H9 (cell line): ENCODE measurements around the gene SLC6A8. TPM values are rescaled to one million over a fixed set of nuclear protein-coding genes. Genes with fewer than 3 reads are reported as not detected.

ENCODE experiments used
- DNase-seq: peaks from one replicate; pipeline ENCODE4 v3.0.0-alpha.2; 2017
- H2AFZ ChIP-seq: one replicate; pipeline ENCODE4 v1.6.1; 2013; ENCODE audit warnings: mild to moderate bottlenecking, low read length, control low read depth, moderate library complexity
- H2AK5ac ChIP-seq: 2 replicates; pipeline ENCODE4 v1.6.1; 2013; ENCODE audit warnings: low read length, control low read depth, mixed read lengths; ENCODE audit not compliant: insufficient read length
- H2BK120ac ChIP-seq: one replicate; pipeline ENCODE4 v1.6.1; 2013; ENCODE audit warnings: low read depth, mild to moderate bottlenecking, low read length, control low read depth, inconsistent platforms; ENCODE audit not compliant: poor library complexity, severe bottlenecking
- H2BK12ac ChIP-seq: 2 replicates; pipeline ENCODE4 v1.6.1; 2013; ENCODE audit warnings: low read length, control low read depth, mixed read lengths, low read depth; ENCODE audit not compliant: insufficient read length
- H2BK15ac ChIP-seq: 2 replicates; pipeline ENCODE4 v1.6.1; 2013; ENCODE audit warnings: low read depth, low read length, control low read depth
- H2BK20ac ChIP-seq: one replicate; pipeline ENCODE4 v1.6.1; 2013; ENCODE audit warnings: low read depth, mild to moderate bottlenecking, low read length, control low read depth, inconsistent platforms; ENCODE audit not compliant: poor library complexity, severe bottlenecking
- H2BK5ac ChIP-seq: 2 replicates; pipeline ENCODE4 v1.6.1; 2013; ENCODE audit warnings: low read length, control low read depth, mixed read lengths; ENCODE audit not compliant: insufficient read length
- H3K14ac ChIP-seq: 2 replicates; pipeline ENCODE4 v1.6.1; 2013; ENCODE audit warnings: low read length, control low read depth; ENCODE audit not compliant: insufficient read depth
- H3K18ac ChIP-seq: 2 replicates; pipeline ENCODE4 v1.6.1; 2013; ENCODE audit warnings: low read depth, mild to moderate bottlenecking, mixed read lengths, low read length, control low read depth; ENCODE audit not compliant: insufficient read length
- H3K23ac ChIP-seq: 2 replicates; pipeline ENCODE4 v1.6.1; 2013; ENCODE audit warnings: low read length, control low read depth, mixed read lengths, low read depth; ENCODE audit not compliant: insufficient read length
- H3K23me2 ChIP-seq: 2 replicates; pipeline ENCODE4 v1.6.1; 2013; ENCODE audit warnings: low read depth, mild to moderate bottlenecking, mixed read lengths, low read length, control low read depth; ENCODE audit not compliant: insufficient read length, poor library complexity, severe bottlenecking
- H3K27ac ChIP-seq: 2 replicates; pipeline ENCODE4 v1.5.1; 2013; ENCODE audit warnings: low read length, control low read depth, mixed read lengths, low read depth; ENCODE audit not compliant: insufficient read length
- H3K27me3 ChIP-seq: 2 replicates; pipeline ENCODE4 v1.6.1; 2013; ENCODE audit warnings: low read length, control low read depth, inconsistent platforms; ENCODE audit not compliant: insufficient read depth
- H3K4ac ChIP-seq: 2 replicates; pipeline ENCODE4 v1.6.1; 2013; ENCODE audit warnings: low read depth, mild to moderate bottlenecking, control low read depth, inconsistent platforms, low read length, moderate library complexity
- H3K4me1 ChIP-seq: 2 replicates; pipeline ENCODE4 v1.6.1; 2013; ENCODE audit warnings: low read length, control low read depth, inconsistent platforms; ENCODE audit not compliant: insufficient read depth
- H3K4me2 ChIP-seq: 2 replicates; pipeline ENCODE4 v1.6.1; 2013; ENCODE audit warnings: low read length, control low read depth, mixed read lengths; ENCODE audit not compliant: insufficient read length, insufficient read depth
- H3K56ac ChIP-seq: 2 replicates; pipeline ENCODE4 v1.6.1; 2013; ENCODE audit warnings: low read depth, mild to moderate bottlenecking, mixed read lengths, low read length, control low read depth; ENCODE audit not compliant: insufficient read length
- H3K79me1 ChIP-seq: 2 replicates; pipeline ENCODE4 v1.6.1; 2013; ENCODE audit warnings: low read depth, mild to moderate bottlenecking, moderate library complexity, low read length, control low read depth, inconsistent platforms; ENCODE audit not compliant: insufficient read depth, poor library complexity, severe bottlenecking
- H3K79me2 ChIP-seq: 2 replicates; pipeline ENCODE4 v1.6.1; 2013; ENCODE audit warnings: low read length, control low read depth, inconsistent platforms; ENCODE audit not compliant: insufficient read depth
- H3K9ac ChIP-seq: 2 replicates; pipeline ENCODE4 v1.6.1; 2013; ENCODE audit warnings: low read length, control low read depth, mixed read lengths; ENCODE audit not compliant: insufficient read length; ENCODE audit errors: extremely low read depth
- H3K9me3 ChIP-seq: one replicate; pipeline ENCODE4 v1.6.1; 2013; ENCODE audit warnings: low read depth, low read length, inconsistent platforms; ENCODE audit not compliant: control insufficient read depth
- H3T11ph ChIP-seq: one replicate; pipeline ENCODE4 v1.6.1; 2013; ENCODE audit warnings: mild to moderate bottlenecking, low read length, control low read depth, inconsistent platforms
- H4K20me1 ChIP-seq: one replicate; pipeline ENCODE4 v1.6.1; 2013; ENCODE audit not compliant: control insufficient read depth, insufficient read length, insufficient read depth
- H4K5ac ChIP-seq: 2 replicates; pipeline ENCODE4 v1.6.1; 2013; ENCODE audit warnings: low read depth, mild to moderate bottlenecking, mixed read lengths, low read length, control low read depth; ENCODE audit not compliant: insufficient read length
- H4K8ac ChIP-seq: replicated peaks from 2 replicates; pipeline ENCODE4 v1.6.1; 2013; ENCODE audit warnings: low read length, control low read depth, mixed read lengths, low read depth; ENCODE audit not compliant: insufficient read length
- H4K91ac ChIP-seq: 2 replicates; pipeline ENCODE4 v1.6.1; 2013; ENCODE audit warnings: low read depth, mild to moderate bottlenecking, moderate library complexity, mixed read lengths, low read length, control low read depth; ENCODE audit not compliant: insufficient read length
- H3K27ac Mint-ChIP-seq, 3 experiments: 2 replicates in 2 of 3; 3 replicates in 1 of 3; pipeline ENCODE4 v1.8.0; 2020 to 2021; ENCODE audit warnings: mixed read lengths in 3 of 3, mild to moderate bottlenecking in 1 of 3, moderate library complexity in 1 of 3
- H3K27me3 Mint-ChIP-seq: 2 replicates; pipeline ENCODE4 v1.8.0; 2021; ENCODE audit warnings: low read depth, mild to moderate bottlenecking, moderate library complexity, mixed read lengths
- H3K36me3 Mint-ChIP-seq, 3 experiments: 2 replicates in 2 of 3; 3 replicates in 1 of 3; pipeline ENCODE4 v1.8.0; 2020 to 2021; ENCODE audit warnings: low read depth in 3 of 3, mixed read lengths in 3 of 3; ENCODE audit not compliant: insufficient read depth in 1 of 3
- H3K4me1 Mint-ChIP-seq, 2 experiments: 2 replicates each; pipeline ENCODE4 v1.8.0; 2020; ENCODE audit warnings: mixed read lengths in 2 of 2
- H3K4me3 Mint-ChIP-seq, 2 experiments: 2 replicates in 1 of 2; 3 replicates in 1 of 2; pipeline ENCODE4 v1.8.0; 2020 to 2021; ENCODE audit warnings: mild to moderate bottlenecking in 2 of 2, mixed read lengths in 2 of 2, moderate library complexity in 1 of 2
- H3K9me3 Mint-ChIP-seq, 2 experiments: 2 replicates in 1 of 2; 3 replicates in 1 of 2; pipeline ENCODE4 v1.8.0; 2020; ENCODE audit warnings: mild to moderate bottlenecking in 2 of 2, mixed read lengths in 2 of 2, moderate library complexity in 1 of 2
- CTCF ChIP-seq: fragments of 200-600 bp; sonication (generic); conservative IDR thresholded peaks from 3 replicates; pipeline ENCODE4 v1.8.0; 2021; ENCODE audit warnings: antibody characterized with exemption, mild to moderate bottlenecking
- WGBS: extraction: QIAGEN DNeasy Blood & Tissue Kit; methylation state at CpG from one replicate; pipeline ENCODE4 v1.1.7; 2013; ENCODE audit warnings: missing lambda C conversion rate, low lambda C conversion rate, mixed read lengths; ENCODE audit not compliant: insufficient read length; ENCODE audit errors: extremely low coverage; 5-methylcytosine and 5-hydroxymethylcytosine counted together
- total RNA-seq: library from RNA; stranded (reverse); gene quantifications from 2 replicates; pipeline ENCODE4 v1.2.1, GENCODE V29; 2021

Gene SLC6A8
- total RNA-seq, 1 experiment from 2014 or later, result 229 TPM

DNA sequence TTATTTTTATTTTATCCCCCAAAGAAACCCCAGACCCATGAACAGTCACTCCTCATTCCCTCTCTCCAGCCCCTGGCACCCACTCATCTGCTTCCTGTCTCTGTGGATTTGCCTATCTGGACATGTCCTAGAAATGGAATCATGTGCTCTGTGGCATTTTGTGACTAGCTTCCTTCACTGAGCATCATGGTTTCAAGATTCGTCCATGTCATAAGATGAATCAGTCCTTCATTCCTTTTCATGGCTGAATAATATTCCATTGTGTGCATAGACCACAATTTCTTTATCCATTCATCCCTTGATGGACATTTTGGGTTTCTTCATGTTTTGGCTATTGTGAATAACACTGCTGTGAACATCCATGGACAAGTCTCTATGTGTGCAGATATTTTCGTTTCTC is 47.1 kb downstream of the SLC6A8 start:
- Histone ChIP-seq H2BK15ac (no peak overlapping the region), H2AFZ (no peak overlapping the region), H4K20me1 (no peaks in the 10 kb centered on the region), H3K27me3 (no peaks in the 10 kb centered on the region), H3K9me3 (peaks cover 40% of the 10 kb centered on the region), H4K91ac (no peak overlapping the region), H3K14ac (no peak overlapping the region), H3K79me1 (no peaks in the 10 kb centered on the region), H3K27ac (no peak overlapping the region), H2BK5ac (no peak overlapping the region), H4K8ac (no peak overlapping the region), H3K4me1 (no peaks in the 10 kb centered on the region), H3K18ac (no peak overlapping the region), H2AK5ac (no peak overlapping the region), H4K5ac (no peak overlapping the region), H2BK12ac (no peak overlapping the region), H3K56ac (no peak overlapping the region), H2BK20ac (no peak overlapping the region), H3K23ac (no peak overlapping the region), H3K4me2 (no peak overlapping the region), H3K23me2 (no peaks in the 10 kb centered on the region), H3K4ac (no peak overlapping the region), H2BK120ac (no peak overlapping the region), H3K79me2 (no peaks in the 10 kb centered on the region), H3K9ac (no peak overlapping the region), H3T11ph (no peak overlapping the region)
- H3K36me3 Mint-ChIP-seq, result peaks cover 10 to 42% (median 26%) of the 10 kb centered on the region in 3 experiments
- no peak overlapping the region for H3K27ac Mint-ChIP-seq
- no peak for DNase-seq
- no CpG with 5 or more reads among the region's 2 CpGs for WGBS
- no peak for TF ChIP-seq CTCF
- no peak overlapping the region for H3K4me3 Mint-ChIP-seq
- no peaks in the 10 kb centered on the region; the same call in 1 of the 2 replicates for H3K27me3 Mint-ChIP-seq
- peaks cover 76 to 81% of the 10 kb centered on the region in 2 experiments for H3K9me3 Mint-ChIP-seq
- peaks cover 7 to 8% of the 10 kb centered on the region in 2 experiments for H3K4me1 Mint-ChIP-seq
